Measurements from ENCODE around the gene RLBP1. TPM values are rescaled to one million over a fixed set of nuclear protein-coding genes. Genes with fewer than 3 reads are reported as not detected.

RLBP1 gene
- total and polyA plus RNA-seq, 2 donors (not counting 3 experiments of a cell fraction or from before 2014, with no cell fraction given), result not detected

GRCh38 chr15:89209057-89209456 lies 12.3 kb downstream of the RLBP1 start:
- ChIA-PET POLR2A (no interaction called here), CTCF (interaction anchor here (1.1 to 1.7 kb wide), 4 partner anchors 35 to 150 kb away, joined by 3 to 5 read pairs (median 4); partner anchors contain the start of gene FANCI)
- H3K27ac ChIP-seq (ENCODE audit: insufficient read depth, low read depth, low read length), result no peak overlapping the region
- no TSS peak for BruUV-seq (replicated peaks)
- no peaks in the 10 kb centered on the region for H3K79me2 ChIP-seq (ENCODE audit: control insufficient read depth, insufficient read depth, low read length)
- intact Hi-C loops (cut with micrococcal nuclease) (no loop called here), dilution Hi-C loops (cut with MboI; ENCODE audit: extremely low pct_ligation_motif_present, low sequenced_read_pairs) (no loop called here)
- no peak overlapping the region for H3K4me2 ChIP-seq (ENCODE audit: insufficient read depth, low read length)
- H3K4me3 ChIP-seq (replicated peaks in 1 of 3; ENCODE audit: insufficient read depth in 1 of 3, low read depth in 1 of 3, low read length in 3 of 3), result no peak overlapping the region
- no peak for DNase-seq (ENCODE audit: low read depth, low spot score)
- H4K20me1 ChIP-seq (replicated peaks; ENCODE audit: control insufficient read depth, extremely low read depth, insufficient read depth, low read length), result no peaks in the 10 kb centered on the region
- H3K9me3 ChIP-seq (replicated peaks; ENCODE audit: control insufficient read depth, insufficient read depth, low read length), result no peaks in the 10 kb centered on the region
- H2AFZ ChIP-seq (ENCODE audit: low read depth, low read length), result no peak overlapping the region
- peaks cover 2% of the 10 kb centered on the region for H3K4me1 ChIP-seq (ENCODE audit: control insufficient read depth, extremely low read depth, insufficient read depth, low read length)
- FAIRE-seq, result no peak
- H3K9me1 ChIP-seq (replicated peaks; ENCODE audit: control insufficient read depth, extremely low read depth, insufficient read depth, low read length), result no peaks in the 10 kb centered on the region
- no peak for TF ChIP-seq EZH2 (IDR thresholded peaks at IDR 0.05; ENCODE audit: borderline replicate concordance, low read depth, low read length, severe bottlenecking)
- no peak for TF ChIP-seq POLR2AphosphoS5 (IDR thresholded peaks at IDR 0.05; ENCODE audit: insufficient read depth, low read depth, low read length)
- no peak for TF ChIP-seq MAX (IDR thresholded peaks at IDR 0.05; ENCODE audit: insufficient read depth, insufficient read length)
- TF ChIP-seq CTCF (IDR thresholded peaks at IDR 0.05; ENCODE audit: extremely low read depth in 1 of 2, insufficient read depth in 1 of 2, low read depth in 1 of 2, low read length in 2 of 2), result no peak
- TF ChIP-seq JUN (IDR thresholded peaks at IDR 0.05; ENCODE audit: borderline replicate concordance, insufficient read depth, insufficient read length, low read depth), result no peak
- TF ChIP-seq GATA2 (IDR thresholded peaks at IDR 0.05; ENCODE audit: insufficient read depth, insufficient read length, low read depth, low read length), result no peak
- no peak for TF ChIP-seq POLR2A (IDR thresholded peaks at IDR 0.05; ENCODE audit: low read depth, low read length)
- TF ChIP-seq FOS (IDR thresholded peaks at IDR 0.05; ENCODE audit: borderline replicate concordance, insufficient read depth, low read length), result no peak
- no peak overlapping the region for H3K9ac ChIP-seq (replicated peaks; ENCODE audit: extremely low read depth, insufficient read depth, low read length)
- H3K27me3 ChIP-seq (ENCODE audit: control insufficient read depth in 2 of 2, insufficient read depth in 2 of 2, low read length in 2 of 2), result no peaks in the 10 kb centered on the region
- H3K36me3 ChIP-seq (ENCODE audit: control insufficient read depth in 2 of 2, extremely low read depth in 1 of 2, insufficient read depth in 2 of 2, low read length in 2 of 2), result no peaks in the 10 kb centered on the region
